HepG2 (cell line): Measurements from ENCODE around the gene SPG7. TPM values are rescaled to one million over a fixed set of nuclear protein-coding genes. Genes with fewer than 3 reads are reported as not detected.

Experiments used
- CENPT ChIP-seq: sonication (generic); formaldehyde crosslinking; IDR thresholded peaks from 2 replicates; pipeline ENCODE4 v1.8.0; 2022; ENCODE audit warnings: low read depth, mild to moderate bottlenecking, moderate library complexity, missing genetic modification reagents
- FOXK1 ChIP-seq: sonication (generic); formaldehyde crosslinking; IDR thresholded peaks from 2 replicates; pipeline ENCODE4 v1.4.0; 2020; ENCODE audit warnings: low read depth, missing genetic modification reagents, borderline replicate concordance
- HOXA7 ChIP-seq: sonication (generic); formaldehyde crosslinking; IDR thresholded peaks from 2 replicates; pipeline ENCODE4 v1.8.1; 2022; ENCODE audit warnings: mild to moderate bottlenecking, missing genetic modification reagents, moderate library complexity
- LCORL ChIP-seq, 2 experiments: fragments of 450-650 bp in 1 of 2; sonication (generic) in 1 of 2; formaldehyde crosslinking in 1 of 2; IDR thresholded peaks; 2 replicates each; pipeline versions ENCODE4 v1.5.0 to v1.6.1; 2017 to 2020; ENCODE audit warnings: antibody characterized with exemption in 1 of 2, missing genetic modification reagents in 1 of 2
- MAFG ChIP-seq: sonication (generic); formaldehyde crosslinking; IDR thresholded peaks from 2 replicates; pipeline ENCODE4 v1.5.1; 2020; ENCODE audit warnings: mild to moderate bottlenecking, missing genetic modification reagents
- MBNL3 ChIP-seq: fragments of 250-450 bp; sonication (Bioruptor Pico); conservative IDR thresholded peaks from 2 replicates; pipeline ENCODE4 v1.8.0; 2022; ENCODE audit warnings: mild to moderate bottlenecking, inconsistent platforms
- MLLT10 ChIP-seq: sonication (generic); formaldehyde crosslinking; IDR thresholded peaks from 2 replicates; pipeline ENCODE4 v1.4.0; 2020; ENCODE audit warnings: missing genetic modification reagents
- PBX2 ChIP-seq: IDR thresholded peaks from 2 replicates; pipeline ENCODE4 v1.6.1; 2016; ENCODE audit warnings: control low read depth
- PHF21A ChIP-seq: sonication (generic); formaldehyde crosslinking; IDR thresholded peaks from 2 replicates; pipeline ENCODE4 v1.5.0; 2020; ENCODE audit warnings: mild to moderate bottlenecking, missing genetic modification reagents
- RBFOX2 ChIP-seq: fragments of 200-400 bp; formaldehyde crosslinking; IDR thresholded peaks from 2 replicates; pipeline ENCODE4 v1.6.1; 2017; ENCODE audit warnings: low read depth, mild to moderate bottlenecking, low read length
- REXO4 ChIP-seq: sonication (generic); formaldehyde crosslinking; IDR thresholded peaks from 2 replicates; pipeline ENCODE4 v1.8.0; 2022; ENCODE audit warnings: missing genetic modification reagents, mild to moderate bottlenecking, borderline replicate concordance
- RFXANK ChIP-seq: IDR thresholded peaks from 2 replicates; pipeline ENCODE4 v1.6.1; 2016
- SSRP1 ChIP-seq: IDR thresholded peaks from 2 replicates; pipeline ENCODE4 v1.6.1; 2016; ENCODE audit warnings: control low read depth
- TIGD3 ChIP-seq: sonication (generic); formaldehyde crosslinking; IDR thresholded peaks from 2 replicates; pipeline ENCODE4 v1.5.1; 2020; ENCODE audit warnings: mild to moderate bottlenecking, missing genetic modification reagents, borderline replicate concordance
- ZBTB14 ChIP-seq: sonication (generic); formaldehyde crosslinking; IDR thresholded peaks from 2 replicates; pipeline ENCODE4 v1.4.0; 2020; ENCODE audit warnings: missing genetic modification reagents
- ZMYM3 ChIP-seq: sonication (generic); formaldehyde crosslinking; IDR thresholded peaks from 2 replicates; pipeline ENCODE4 v1.5.1; 2020; ENCODE audit warnings: mild to moderate bottlenecking, missing genetic modification reagents
- ZNF253 ChIP-seq: sonication (generic); formaldehyde crosslinking; IDR thresholded peaks from 2 replicates; pipeline ENCODE4 v1.8.0; 2022; ENCODE audit warnings: mild to moderate bottlenecking, missing genetic modification reagents, borderline replicate concordance
- ZNF382 ChIP-seq: sonication (generic); formaldehyde crosslinking; IDR thresholded peaks from 2 replicates; pipeline ENCODE4 v1.5.0; 2020; ENCODE audit warnings: missing genetic modification reagents, mild to moderate bottlenecking, borderline replicate concordance
- ZNF430 ChIP-seq: sonication (generic); formaldehyde crosslinking; IDR thresholded peaks from 2 replicates; pipeline ENCODE4 v1.9.0; 2021; ENCODE audit warnings: mild to moderate bottlenecking, missing genetic modification reagents
- ZNF460 ChIP-seq: sonication (generic); formaldehyde crosslinking; IDR thresholded peaks from 2 replicates; pipeline ENCODE4 v1.5.1; 2020; ENCODE audit warnings: missing genetic modification reagents, mild to moderate bottlenecking, borderline replicate concordance
- ZNF652 ChIP-seq: IDR thresholded peaks from 2 replicates; pipeline ENCODE4 v1.6.1; 2016; ENCODE audit warnings: low read depth, borderline replicate concordance
- ZNF703 ChIP-seq: sonication (generic); formaldehyde crosslinking; IDR thresholded peaks from 2 replicates; pipeline ENCODE4 v1.5.1; 2020; ENCODE audit warnings: missing genetic modification reagents, mild to moderate bottlenecking, moderate library complexity, borderline replicate concordance
- ZNF800 ChIP-seq: sonication (generic); formaldehyde crosslinking; IDR thresholded peaks from 2 replicates; pipeline ENCODE4 v1.4.0; 2020; ENCODE audit warnings: missing genetic modification reagents
- polyA plus RNA-seq, 8 experiments: library from polyadenylated mRNA; depleted of rRNA in 3 of 8; stranded (reverse) in 7 of 8; unstranded in 1 of 8; fragments of >200 nt; fragmentation: Illumina TruSeq in 4 of 8; extraction: Trizol in 4 of 8; gene quantifications; 2 replicates each; pipeline versions ENCODE4 v1.2.1 to v1.2.3, GENCODE V29; 2011 to 2016; ENCODE audit warnings: low read depth in 4 of 8, missing spikeins in 1 of 8, mixed read lengths in 1 of 8; ENCODE audit not compliant: insufficient read depth in 1 of 8
- total RNA-seq, 5 experiments: library from RNA; depleted of rRNA; stranded (reverse); fragments of >200 nt; fragmentation: Illumina TruSeq; extraction: Trizol; gene quantifications; 2 replicates each; pipeline ENCODE4 v1.2.3, GENCODE V29; 2016; ENCODE audit warnings: low read depth in 1 of 5

SPG7 gene
- total and polyA plus RNA-seq, 2 of the 13 experiments (the other 11 are each of a cell fraction or from before 2014, with no cell fraction given): 66.0 to 136 TPM

GRCh38 chr16:89561142-89561883 lies 53.1 kb downstream of the SPG7 start (continued):
- TF ChIP-seq ZNF652 (CRISPR knock-in tag): no peak
- TF ChIP-seq ZMYM3 (CRISPR knock-in tag): no peak
- no peak for TF ChIP-seq PHF21A (CRISPR knock-in tag)
- TF ChIP-seq RBFOX2: peak; percentile 57
- TF ChIP-seq MBNL3 (CRISPR knock-in tag): no peak
- no peak for TF ChIP-seq TIGD3 (CRISPR knock-in tag)
- no peak for TF ChIP-seq ZBTB14 (CRISPR knock-in tag)
- TF ChIP-seq MAFG: no peak
- no peak for TF ChIP-seq ZNF253 (CRISPR knock-in tag)
- TF ChIP-seq ZNF430 (CRISPR knock-in tag): no peak
- TF ChIP-seq SSRP1 (CRISPR knock-in tag): no peak
- no peak for TF ChIP-seq ZNF800
- TF ChIP-seq CENPT (CRISPR knock-in tag): no peak
- no peak for TF ChIP-seq FOXK1
- no peak for TF ChIP-seq ZNF382 (CRISPR knock-in tag)
- TF ChIP-seq REXO4: no peak
- peak; percentile 57; the same call in 1 of the 2 replicates for TF ChIP-seq HOXA7 (CRISPR knock-in tag)
- TF ChIP-seq ZNF703 (CRISPR knock-in tag): no peak
- no peak for TF ChIP-seq LCORL (IDR thresholded peaks at IDR 0.05)
- TF ChIP-seq LCORL (CRISPR knock-in tag; IDR thresholded peaks at IDR 0.05): 0 out of 2 replicates have a peak, but pooled peaks have one; percentile 46
- no peak for TF ChIP-seq MLLT10
- TF ChIP-seq RFXANK (CRISPR knock-in tag): no peak
- no peak for TF ChIP-seq ZNF460
- no peak for TF ChIP-seq PBX2 (CRISPR knock-in tag)
